ENCODE results near the gene FBXL7.
A peak's percentile ranks its signal among the peaks of the same experiment; 100 is the strongest.

Gene FBXL7

DNA sequence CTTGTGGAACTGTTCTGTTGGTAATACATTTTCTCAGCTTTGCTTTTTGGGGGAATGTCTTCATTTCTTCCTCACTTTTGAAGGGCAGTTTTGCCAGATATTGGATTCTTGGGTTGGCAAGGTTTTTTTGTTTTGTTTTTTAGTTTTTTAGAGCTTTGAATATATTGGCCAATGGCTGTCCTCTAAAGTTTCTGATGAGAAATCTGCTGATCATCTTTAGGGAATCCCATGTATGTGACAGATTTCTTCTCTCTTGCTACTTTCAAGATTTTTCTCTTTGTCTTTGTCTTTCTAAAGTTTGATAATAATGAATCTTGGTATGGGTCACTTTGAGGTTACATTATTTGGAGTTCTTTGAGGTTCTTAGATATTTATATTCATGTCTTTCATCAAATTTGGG lies 227.4 kb downstream of the FBXL7 start:
- no peak for DNase-seq

- no peak for DNase-seq
Observed at GRCh38 chr5:15728811-15729210, 228.8 kb downstream of the FBXL7 start.

DNA sequence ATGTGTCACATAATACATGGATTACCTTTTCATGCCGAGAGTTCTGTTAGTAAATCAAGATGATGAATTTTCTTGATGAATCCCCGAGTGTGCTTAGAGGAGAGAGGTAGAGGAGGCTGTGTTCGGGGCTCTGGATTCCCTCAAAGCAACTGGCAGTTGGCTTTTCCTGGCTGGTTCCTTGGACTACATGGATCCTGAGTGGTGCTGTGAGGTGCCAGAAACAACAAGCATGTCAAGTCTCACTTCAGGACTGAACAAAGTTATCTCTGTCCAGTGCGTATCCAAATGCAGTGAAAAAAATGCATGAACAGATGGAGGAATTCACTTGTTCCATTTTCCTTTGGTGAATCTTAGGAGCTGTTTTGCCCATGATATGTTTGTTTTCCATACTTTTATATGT lies 231.7 kb downstream of the FBXL7 start:
- DNase-seq = no peak

DNA sequence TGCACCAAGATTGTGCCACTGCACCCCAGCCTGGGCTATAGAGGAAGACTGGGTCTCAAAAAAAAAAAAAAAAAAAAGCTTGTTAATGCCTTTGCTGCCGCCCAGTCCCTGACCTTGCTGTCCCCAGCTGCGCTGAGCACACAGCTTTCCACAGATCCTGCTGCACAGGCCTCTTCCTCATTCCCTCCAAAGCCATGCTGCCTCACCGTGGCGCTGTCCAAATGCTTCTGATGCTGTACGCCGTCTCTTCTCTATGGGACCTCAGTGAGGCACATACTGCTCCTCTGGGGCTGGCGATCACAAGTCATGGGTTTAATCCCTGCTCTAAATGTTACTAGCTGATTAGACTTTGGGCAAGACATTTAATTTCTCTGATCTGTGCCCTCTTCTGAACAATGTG lies 234.1 kb downstream of the FBXL7 start:
- no peak for DNase-seq

- no peak for DNase-seq
Observed at GRCh38 chr5:15737036-15737821, 237.2 kb downstream of the FBXL7 start.

DNA sequence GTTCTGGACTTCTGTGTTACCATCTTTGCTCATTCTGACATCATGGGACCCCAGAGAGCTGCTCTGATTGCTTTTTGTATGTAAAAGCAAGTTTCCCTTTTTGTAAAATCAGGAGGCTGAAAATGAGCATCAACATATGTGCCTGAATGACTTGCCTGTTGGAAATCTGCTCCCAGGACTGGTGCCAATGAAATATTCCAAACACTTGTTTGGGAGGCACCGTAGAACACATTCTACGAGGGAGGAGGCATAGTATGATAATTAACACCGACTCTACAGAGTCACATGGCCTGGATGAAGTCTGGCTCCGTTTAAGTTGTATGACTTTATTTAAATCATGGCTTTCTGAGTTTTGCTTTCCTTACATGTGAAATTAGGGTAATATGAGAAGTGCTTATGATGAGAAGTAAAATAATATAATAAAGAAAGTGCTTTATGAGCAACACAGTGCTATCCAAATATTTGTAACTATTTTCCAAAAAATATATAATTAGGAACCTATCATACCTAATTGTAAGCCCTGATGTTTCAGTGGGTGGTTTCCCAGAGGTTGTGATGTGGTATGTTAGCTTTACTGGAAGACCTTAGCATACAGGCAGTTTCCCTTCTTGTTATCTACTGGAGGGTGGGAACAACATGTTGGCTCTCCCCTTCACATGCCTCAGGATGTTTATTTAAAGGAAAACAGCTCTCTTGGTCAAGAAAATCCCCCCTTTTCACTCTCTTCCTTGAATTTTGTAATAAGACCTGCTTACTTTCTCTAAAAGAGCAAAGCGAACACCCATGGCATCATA lies 238.1 kb downstream of the FBXL7 start:
- DNase-seq = peak; percentile 71

GRCh38 chr5:15740383-15740782 lies 240.4 kb downstream of the FBXL7 start:
- no peak for DNase-seq

GRCh38 chr5:15741591-15741990 lies 241.6 kb downstream of the FBXL7 start:
- DNase-seq = no peak

- no peak for DNase-seq
Observed at GRCh38 chr5:15746833-15747232, 246.9 kb downstream of the FBXL7 start.

DNA sequence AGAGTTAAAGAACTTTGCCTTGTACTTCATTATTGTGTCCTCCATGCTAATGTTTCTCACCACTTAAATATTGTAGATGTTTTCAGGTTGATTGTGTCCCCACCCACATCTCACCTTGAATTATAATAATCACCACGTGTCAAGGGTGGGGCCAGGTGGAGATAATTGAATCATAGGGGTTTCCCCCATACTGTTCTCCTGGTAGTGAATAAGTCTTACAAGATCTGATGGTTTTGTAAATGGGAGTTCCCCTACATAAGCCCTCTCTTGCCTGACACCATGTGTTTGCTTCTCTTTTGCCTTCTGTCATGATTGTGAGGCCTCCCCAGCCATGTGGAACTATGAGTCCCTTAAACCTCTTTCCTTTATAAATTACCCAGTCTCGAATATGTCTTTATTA lies 248.3 kb downstream of the FBXL7 start:
- DNase-seq = no peak

DNA sequence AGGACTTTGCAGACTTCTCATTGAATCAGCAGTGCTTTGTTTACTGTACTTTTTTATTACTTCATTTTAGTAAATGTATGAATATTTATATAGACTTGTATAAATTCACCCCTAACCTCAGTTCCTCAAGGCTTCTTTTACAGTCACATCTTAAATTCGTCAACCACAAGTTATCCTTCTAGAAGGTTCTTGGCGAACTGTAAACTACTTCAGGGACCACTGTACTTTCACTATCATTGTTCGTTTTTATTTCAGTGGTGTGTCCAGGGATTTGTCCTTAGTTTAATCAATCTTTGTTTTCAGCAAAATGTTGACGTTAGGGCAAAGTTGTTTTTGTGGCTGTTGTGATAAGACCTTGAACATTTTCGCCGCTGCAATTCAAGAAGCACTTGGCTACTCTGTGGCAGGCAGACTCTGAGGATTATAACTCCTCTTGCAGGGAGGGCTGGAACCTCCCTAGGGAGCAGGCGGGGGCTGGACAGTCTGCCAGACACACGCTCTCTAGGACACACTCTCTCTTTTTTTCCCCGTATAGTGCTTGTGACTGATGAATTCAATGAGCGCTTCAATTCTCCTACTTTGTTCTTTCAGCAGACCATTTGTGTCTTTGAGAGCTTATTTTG lies 252.8 kb downstream of the FBXL7 start:
- DNase-seq = no peak

GRCh38 chr5:15753752-15754151 lies 253.8 kb downstream of the FBXL7 start:
- DNase-seq = no peak

DNA sequence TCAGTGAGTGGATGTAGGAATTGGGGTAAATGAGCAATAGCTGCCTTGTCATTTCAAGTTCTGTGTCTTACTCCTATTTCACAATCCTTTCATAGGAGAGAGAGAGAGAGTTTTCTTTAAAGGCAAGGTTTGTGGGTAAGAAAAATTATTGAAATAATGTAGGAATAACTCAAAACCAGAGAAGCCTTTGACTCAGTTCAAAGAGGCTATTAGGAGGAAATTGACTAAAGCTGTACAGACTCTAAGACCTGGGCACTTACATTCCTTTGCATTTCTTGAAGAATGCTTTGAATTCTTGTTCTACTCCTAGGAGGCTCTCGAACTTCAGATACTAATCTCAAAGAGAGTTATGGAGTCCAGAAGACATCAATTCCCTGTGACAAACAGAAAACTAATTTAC lies 257.1 kb downstream of the FBXL7 start:
- no peak for DNase-seq

DNA sequence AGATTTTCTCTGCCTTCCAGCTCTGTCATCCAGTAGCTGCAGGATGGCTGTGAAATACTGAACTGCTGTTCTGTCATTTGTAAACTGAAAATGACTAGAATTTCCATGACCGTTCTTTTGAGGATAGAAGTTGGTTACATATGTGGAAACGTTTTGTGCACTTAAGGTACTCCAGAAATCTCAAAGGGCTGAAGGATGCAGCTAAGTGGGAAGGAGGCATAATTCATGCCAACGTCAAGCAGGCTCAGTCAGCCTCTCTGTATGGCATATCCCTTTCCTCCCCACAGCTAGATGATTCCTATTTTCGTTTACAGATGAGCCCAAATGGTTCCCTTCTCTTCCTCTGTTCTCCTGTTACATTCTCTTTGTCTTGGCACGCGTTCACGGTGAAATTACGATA lies 257.6 kb downstream of the FBXL7 start:
- no peak for DNase-seq

GRCh38 chr5:15762668-15763067 lies 262.7 kb downstream of the FBXL7 start:
- DNase-seq = no peak

DNA sequence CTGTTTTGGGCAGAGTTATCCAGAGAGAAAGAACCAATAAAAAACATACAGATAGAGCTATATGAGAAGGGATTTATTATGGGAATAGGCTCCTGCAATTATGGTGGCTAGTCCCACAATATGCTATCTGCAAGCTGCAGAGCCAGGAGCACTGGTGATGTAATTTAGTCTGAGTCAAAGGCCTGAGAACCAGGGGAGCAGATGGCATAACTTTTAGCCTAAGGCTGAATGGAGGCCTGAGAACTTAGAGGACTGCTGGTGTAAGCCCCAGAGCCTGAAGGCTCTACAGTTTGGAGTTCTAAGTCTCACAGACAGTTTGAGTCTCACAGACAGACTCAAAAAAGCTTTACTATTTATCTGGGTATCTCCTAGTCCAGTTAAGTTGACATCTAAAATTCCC lies 263.8 kb downstream of the FBXL7 start:
- DNase-seq = peak; percentile 56

DNA sequence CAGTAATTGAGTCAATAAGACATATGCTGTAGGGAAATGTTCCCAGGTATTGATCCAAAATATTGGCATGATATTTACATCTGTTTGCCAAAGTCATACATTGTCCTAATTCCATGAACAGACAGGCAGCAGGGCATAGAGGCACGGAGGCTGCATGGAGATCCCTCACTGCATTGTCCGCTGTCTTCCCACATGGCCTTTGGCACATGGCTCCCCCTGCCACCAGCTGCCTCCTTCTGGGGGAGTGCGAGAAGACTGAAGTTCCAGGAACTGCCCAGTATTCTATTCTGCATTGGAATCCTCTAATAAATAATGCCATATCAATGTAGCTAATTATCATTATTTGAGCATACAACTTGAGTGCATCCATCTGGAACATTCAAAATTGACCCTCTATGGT lies 269.0 kb downstream of the FBXL7 start:
- no peak for DNase-seq

- no peak for DNase-seq
Observed at GRCh38 chr5:15772131-15772530, 272.2 kb downstream of the FBXL7 start.

DNA sequence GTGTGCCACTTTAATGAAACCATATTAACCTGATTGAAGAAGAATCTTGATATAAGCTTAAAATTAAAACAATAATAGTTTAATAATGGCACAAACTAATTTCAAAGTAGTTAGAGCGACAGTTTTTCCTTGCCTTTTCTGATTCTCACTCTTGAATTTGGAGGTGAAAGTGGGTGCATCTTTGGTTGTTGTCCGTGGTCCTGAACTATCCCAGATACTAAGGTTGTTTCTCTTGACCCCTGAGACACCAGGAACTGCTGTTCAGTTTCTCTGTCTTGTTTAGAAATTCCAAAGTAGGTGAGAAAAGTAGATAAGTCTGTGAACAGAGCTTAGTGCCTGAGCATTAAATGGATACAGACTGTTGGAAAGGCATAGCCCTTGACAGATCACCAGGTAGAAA lies 274.7 kb downstream of the FBXL7 start:
- DNase-seq = no peak

DNA sequence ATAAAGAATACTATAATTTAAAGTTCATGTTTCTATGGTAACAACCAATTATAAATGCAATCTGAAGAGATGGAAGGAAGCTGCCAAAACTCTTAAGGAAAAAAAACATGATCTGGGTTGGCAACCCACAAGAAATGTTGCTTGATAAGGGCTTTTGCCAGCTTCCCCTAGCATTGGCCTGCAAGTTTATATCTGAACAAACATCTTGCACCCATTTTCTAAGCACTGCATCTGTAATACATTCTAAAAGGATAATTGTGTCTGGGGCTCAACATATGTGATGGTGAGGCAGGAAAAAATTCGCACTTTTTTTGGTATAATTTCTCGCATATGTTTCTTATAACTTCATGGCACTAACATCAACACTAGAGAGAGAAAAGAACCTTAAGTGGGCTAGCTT lies 276.4 kb downstream of the FBXL7 start:
- no peak for DNase-seq

DNA sequence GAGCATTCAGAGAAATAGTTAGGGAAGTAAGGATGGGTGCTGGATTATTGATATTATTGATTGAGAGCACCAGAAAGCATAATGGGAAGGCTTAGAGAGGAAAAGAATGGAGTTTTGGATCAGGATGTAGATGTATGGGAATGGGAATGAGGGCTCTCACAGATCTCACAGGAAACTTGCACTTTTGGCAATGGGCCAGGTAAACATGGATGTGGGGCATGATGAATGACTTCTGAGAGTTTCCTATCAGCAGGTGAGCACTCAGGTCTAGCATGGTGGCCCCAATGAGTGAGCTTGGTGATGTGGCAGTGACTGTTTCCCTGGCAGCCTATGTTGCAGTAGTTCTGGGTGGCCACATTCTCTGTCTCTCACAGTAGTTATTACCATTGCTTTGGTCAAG lies 283.8 kb downstream of the FBXL7 start:
- no peak for DNase-seq

DNA sequence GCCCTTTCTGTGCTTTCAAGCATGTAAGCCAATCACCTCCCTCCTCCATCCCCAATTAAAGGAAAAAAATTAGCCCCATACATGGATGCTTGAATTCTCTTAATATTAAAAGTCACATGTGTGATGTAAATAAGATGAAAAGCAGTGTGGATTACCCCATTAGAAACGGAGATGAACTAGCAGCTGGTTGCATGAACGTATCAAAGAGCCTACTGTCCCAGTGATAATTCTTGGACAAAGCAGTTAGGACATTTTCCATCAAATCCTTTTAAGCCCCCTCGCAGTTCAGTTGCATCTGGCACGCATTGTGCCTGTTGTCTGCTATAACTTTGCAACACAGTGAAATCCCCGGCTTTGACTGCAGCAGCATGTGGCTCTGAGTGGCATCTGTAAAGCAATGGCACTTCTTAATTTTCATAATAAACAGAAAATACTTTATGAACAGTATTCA lies 285.6 kb downstream of the FBXL7 start:
- no peak for DNase-seq

- DNase-seq = no peak
Observed at GRCh38 chr5:15786326-15786725, 286.3 kb downstream of the FBXL7 start.

GRCh38 chr5:15786884-15787283 lies 286.9 kb downstream of the FBXL7 start:
- DNase-seq = no peak
